NCI-H128 (cell line): ENCODE measurements around the gene IGFBP2.
"Not testable (repeated sequence)": the region's sequence is repeated elsewhere in the genome, so short reads cannot be mapped to it uniquely, and the experiment has no call there.

ENCODE experiments used
- DNase-seq: peaks from one replicate; lab custom pipeline; 2025; ENCODE audit not compliant: unreplicated experiment; lab: John Stamatoyannopoulos, UW

The IGFBP2 gene, protein sequence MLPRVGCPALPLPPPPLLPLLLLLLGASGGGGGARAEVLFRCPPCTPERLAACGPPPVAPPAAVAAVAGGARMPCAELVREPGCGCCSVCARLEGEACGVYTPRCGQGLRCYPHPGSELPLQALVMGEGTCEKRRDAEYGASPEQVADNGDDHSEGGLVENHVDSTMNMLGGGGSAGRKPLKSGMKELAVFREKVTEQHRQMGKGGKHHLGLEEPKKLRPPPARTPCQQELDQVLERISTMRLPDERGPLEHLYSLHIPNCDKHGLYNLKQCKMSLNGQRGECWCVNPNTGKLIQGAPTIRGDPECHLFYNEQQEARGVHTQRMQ

DNA sequence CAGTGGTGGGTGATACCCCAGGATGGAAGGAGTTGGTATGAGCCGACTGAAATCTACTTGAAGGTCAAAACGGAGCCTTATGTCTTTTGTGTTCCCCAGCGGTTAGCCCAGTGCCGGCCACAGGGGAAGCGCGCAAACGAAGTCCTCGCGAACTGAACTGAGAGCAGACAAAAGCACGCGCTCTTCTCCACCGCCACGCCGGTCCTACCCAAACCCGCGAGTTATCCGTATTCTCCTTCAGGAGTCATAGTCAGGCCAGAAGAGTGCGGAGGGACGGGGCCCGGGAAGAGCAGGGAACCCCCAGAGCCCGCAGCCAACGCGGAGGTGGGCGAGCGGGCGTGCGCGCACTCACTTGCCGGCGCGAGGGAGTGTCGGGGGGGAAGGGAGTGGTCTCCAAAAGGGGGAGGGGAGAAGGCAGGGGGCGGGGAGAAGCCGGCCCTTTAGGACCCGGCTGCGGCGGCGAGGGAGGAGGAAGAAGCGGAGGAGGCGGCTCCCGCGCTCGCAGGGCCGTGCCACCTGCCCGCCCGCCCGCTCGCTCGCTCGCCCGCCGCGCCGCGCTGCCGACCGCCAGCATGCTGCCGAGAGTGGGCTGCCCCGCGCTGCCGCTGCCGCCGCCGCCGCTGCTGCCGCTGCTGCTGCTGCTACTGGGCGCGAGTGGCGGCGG is at the start of gene IGFBP2:
IGFBP2 (plus strand) TSS at position 469 of the 664 bp plus-strand sequence; CDS start at position 573, 104 bp downstream.
- DNase-seq = peak; percentile 24

DNA sequence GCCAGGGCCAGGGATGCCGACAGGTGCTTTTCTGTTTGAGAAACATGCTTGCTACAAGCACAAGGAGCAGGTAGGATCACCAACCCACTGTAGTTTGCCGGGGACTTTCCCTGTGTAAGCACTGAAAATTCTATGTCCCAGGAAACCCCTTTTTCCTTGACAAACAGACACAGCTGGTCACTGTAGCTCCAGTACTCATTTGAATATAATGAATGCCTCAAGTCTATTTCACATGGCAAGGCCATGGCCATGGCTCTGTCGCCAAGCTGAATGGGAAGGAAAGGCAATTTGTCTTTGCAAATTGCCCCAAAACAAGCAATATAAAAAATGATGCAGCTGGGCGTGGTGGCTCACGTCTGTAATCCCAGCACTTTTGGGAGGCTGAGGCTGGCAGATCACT is 49.6 kb upstream of the IGFBP2 start:
- no peak for DNase-seq

DNA sequence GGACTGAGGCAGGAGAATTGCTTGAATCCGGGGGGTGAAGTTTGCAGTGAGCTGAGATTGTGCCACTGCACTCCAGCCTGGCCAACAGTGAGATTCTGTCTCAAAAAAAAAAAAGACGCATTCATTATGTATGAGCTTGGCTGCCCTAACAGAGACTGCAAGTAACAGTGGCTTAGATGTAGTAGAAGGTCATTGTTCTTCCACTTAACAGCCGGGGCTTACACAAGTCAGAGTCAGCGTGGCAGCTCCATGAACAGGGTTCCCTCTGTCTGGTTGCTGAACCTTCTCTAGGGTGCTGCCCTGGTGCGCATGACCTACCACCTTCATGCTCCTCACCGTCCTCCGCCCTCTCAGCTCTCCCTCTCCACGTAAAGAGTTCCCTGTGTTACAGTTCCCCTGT is 49.1 kb upstream of the IGFBP2 start:
- DNase-seq = no peak

DNA sequence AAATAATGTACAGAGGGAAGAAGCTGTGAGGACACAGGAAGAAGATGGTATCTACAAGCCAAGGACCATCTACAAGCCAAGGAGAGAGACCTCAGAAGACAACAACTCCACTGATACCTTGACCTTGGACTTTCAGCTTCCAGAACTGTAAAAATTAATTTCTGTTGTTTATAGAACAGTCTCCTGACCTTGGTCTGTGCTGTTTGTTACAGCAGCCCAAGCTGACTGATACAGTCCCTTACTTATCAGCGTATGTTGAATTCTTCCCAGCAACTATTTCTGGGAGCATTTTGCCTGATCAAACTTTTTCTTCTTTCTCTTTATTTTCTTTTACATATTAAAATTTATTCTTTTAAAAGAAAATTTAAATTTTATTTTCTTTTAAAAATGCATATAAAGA is 47.8 kb upstream of the IGFBP2 start:
- DNase-seq = no peak

DNA sequence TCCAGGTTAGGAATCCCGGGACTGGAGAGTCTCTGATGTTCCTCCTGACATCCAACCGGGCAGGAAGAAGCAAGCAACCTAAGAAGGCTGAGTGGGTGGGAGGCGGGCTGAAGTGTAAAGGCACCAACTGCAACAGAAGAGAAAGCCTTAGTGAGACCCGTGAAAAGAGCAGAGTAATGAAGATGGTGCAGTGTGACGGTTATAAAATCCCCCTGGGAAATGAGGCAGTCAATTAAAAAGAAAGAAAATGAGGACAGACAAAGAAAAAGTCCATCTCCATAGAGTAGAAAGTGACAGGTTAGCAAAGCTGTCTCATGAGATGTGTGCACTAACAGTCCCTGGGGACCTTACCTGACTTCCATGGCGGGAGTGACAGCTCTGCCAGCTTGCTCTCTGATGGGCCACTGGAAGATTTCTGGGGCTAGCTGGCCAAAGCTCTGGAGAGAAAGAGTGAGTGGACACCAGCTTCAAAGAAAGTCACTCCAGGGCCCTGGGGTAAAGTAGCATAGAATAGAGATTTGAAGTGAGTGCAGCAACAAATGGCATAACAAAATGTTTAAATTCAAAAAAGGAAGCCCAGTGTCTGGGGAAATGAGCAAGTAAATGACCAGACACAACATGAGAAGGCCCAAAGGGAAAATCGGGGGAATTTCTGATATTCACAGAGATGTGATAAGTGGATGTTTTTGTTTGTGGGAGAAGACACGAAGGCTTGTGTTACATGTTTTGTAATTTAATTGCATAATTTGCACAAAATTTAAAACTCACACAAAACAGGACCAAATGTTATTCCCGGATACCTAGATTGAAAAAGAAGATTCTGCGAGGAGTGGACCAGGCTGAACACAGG is 44.1 kb upstream of the IGFBP2 start:
- no peak for DNase-seq

DNA sequence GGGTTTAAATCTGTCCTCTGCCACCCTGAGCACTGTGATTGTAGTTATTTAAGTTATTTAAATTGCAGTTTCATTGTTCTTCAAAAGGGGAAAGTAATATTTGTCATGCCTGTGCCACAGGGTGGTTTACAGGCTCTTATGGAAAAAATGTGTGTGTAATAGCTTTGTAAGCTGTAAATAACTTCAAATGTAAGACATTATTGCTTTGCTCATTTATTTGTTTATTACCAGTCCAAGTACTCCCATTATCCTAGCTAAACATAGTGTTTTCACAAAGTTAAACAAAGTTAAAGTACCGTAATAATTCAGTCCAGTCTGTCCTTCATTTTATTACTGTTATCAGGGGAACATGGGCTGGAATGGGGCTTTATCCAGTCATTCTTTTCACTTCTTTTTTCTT is 43.4 kb upstream of the IGFBP2 start:
- DNase-seq = no peak

DNA sequence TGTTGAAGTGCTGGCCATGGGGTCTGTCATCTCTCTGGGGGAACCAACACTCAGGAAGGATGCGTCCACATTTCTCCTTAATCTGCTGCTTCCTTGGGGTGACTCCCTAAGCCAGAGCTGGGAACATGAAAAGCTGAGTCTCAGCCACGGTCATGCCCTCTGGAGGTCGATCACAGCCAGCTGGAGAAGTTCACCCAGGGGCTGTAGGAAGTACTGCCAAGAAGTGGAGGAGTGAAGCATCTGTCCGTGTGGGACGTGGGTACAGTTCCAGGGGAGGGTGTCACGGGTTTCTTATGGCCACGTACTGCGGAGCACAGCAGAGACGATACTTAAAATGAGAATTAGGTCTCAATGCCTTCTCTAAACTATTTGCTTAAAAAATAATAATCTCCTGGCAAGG is 42.4 kb upstream of the IGFBP2 start:
- DNase-seq = no peak

DNA sequence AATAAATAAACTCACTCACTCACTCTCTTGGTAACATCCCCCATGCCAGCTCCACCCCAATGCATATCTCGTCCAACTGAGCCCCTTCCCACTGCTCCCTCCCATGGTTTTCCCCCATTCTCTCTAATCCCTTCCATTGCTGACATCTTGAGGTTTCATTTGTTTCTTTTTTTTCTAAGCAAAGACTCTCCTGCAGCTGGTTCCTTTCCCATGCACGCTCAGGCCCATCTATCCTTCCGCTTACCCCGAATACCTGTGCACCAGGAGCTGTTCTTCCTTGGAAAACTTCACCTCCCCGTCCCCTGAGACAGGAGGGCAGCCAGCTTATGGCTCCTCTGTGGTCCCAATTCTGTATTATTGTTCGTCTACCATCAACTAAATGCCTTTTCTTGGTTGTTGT is 41.7 kb upstream of the IGFBP2 start:
- DNase-seq = no peak

DNA sequence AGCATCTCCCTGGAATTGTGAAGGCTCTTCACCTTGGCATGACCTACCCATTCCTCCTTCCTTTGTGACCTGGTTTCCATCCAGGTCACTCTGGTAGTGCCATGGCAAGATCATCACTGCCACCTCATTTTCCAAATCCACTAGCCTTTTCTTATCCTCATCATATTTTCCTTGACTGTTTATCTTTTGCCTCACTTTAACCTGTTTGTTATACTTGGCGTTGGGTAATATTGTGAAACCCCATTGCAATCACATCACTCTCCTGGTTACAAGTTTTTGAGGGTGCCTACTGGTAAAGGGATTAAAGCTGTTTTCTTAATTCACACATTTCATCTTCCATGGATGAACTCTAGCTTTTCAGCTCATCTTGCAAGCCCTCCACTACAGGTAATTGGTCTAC is 39.1 kb upstream of the IGFBP2 start:
- DNase-seq = no peak

DNA sequence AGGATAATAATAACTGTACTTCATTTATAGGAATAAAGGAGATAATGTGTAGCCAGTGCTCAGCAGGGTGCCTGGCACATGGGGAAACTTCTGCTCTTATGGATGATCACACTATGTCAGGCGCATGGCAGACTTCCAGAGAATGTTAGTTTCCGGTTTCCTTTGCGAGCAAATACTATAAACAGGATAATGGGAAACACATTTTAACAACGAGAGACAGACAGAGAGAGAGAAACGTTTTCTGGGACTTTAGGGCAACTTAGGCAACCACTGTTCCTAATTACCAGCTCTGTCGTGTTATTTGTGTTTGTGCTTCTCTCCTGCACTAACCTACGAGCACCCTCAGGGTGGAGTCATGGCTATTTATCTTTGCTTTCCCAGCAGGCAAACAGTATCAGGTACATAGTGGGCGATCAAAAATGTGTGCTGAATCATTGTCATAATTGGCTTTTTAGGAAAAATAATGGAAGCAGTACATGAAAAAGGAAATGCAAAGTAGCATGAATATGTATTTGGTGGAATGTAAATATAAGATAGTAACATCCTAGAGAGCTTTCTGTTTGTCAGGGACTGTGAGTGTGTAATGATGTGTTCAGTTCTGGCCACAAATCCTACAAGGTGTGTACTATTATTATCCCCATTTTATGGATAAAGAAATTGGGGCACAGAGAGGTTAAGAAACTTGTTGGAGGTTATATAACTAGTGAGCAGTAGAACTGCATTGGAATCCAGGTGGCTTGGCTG is 36.8 kb upstream of the IGFBP2 start:
- DNase-seq = no peak

DNA sequence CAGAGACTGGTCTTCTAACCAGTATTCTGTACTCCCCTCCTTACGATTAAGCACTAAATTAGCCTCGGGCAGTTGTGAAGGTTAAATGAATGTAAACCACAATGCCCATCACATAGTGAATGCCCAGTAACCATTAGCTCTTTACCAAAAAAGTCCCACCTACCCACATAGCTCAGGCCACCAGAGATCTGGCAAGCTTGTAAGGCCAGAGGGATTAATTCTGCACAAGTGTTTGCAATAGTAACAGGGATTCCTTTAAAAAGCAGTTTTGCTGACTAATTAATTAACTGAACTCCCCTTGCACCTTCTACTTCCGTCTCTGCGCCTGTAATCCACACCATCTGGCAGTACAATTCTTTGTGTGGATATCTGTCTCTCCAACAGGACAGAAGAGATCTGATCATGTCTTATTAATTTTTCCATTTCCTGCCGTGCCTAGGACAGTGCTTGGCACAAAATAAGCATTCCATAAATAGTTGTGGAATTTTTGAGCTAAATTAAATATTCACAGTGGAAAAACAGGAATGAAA is 36.2 kb upstream of the IGFBP2 start:
- DNase-seq = no peak

DNA sequence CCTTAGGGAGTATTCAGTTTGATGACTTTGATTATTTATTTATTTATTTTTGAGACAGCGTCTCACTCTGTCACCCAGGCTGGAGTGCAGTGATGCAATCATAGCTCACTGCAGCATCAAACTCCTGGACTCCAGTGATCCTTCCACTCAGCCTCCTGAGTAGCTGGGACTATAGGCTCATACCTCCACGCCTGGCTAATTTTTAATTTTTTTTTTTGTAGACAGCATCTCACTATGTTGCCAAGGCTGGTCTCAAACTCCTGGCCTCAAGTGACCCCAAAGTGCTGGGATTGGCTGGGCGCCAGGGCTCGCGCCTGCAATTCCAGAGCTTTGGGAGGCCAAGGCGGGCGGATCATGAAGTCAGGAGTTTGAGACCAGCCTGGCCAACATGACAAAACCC is 35.4 kb upstream of the IGFBP2 start:
- DNase-seq = not testable (repeated sequence)

DNA sequence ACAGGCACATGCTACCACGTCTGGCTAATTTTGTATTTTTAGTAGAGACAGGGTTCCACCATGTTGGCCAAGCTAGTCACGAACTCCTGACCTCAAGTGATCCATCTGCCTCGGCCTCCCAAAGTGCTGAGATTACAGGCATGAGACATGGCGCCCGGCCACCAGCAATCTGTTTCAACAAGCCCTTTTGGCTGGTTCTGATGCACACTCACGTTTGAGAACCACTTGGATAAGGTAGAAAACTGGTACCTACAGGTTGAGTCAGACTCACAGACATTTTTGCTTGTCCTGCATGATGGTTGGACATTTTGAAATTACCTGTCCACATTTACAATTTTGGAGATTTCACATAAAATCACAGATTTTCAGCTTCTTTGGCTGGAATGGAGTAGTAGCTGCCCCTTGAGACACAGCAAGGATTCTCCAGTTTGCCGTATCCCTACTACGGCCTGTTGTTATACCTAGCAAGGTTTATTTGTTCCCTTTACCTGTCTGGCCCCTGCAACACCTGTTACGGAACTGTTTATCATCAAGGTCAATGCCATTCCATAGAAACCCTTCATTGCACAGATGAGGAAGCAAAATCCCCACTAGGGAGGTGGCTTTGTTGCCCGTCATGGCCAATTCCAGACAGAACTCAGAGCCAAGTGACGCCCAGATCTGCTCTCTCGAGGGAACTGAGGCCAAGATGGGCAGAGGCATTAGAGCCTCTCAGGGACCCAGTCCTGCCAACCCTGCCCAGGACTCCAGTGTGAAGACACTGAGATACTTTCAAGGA is 31.4 kb upstream of the IGFBP2 start:
- DNase-seq = no peak

DNA sequence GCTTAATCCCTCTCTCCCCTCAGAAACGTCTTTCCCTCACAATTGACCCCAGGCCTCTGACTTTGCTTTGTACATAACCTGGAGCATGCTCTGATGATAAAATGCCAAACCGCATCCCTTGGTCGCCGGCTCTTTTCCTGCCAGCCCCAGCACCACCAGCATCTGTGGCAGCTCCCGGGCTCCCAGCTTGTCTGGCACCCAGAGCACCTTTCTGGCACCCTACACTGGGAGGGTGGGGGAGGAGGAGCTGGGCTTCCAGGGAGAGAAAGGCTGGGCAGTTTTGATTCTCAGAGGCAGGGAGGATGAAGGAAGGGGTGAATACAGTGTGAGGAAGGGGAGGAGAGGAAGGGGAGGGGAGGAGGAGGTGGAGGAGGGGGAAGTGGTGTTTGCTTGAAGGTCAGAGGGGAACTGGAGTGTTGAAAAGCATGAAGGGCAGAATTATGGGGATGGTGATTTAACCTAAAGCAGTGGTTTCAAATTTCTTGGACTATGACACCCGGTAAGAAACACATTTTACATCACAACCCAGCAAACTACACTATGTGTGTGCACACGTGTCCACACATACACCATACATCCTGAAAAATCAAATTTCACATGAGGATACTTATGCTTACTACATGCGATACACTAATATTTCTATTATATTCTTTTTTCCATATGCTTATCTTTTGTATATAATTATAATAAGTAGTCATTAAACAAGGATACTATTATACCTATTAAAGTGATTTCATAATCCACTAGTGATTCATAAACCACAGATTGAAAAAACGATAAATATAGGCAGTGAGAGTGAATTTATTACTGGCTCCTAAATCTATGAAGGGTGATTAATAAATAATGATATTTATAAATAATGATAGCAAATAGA is 30.0 kb upstream of the IGFBP2 start:
- no peak for DNase-seq

DNA sequence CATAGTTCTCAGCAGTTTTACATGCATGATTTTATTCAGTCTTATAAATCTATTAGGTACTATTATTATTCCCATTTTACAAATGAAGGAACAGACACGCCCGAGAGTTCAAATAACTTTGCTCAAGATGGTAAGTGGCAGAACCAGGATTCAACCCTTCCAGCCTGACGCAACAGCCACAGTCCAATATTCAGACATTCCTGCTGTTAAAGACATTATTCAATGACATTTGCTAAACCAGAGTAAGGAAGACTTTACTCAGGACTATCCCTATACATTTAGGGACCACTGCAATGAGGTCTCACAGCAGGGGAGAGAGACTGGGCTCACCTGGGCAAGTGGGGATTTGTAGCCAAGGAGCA is 29.4 kb upstream of the IGFBP2 start:
- no peak for DNase-seq

DNA sequence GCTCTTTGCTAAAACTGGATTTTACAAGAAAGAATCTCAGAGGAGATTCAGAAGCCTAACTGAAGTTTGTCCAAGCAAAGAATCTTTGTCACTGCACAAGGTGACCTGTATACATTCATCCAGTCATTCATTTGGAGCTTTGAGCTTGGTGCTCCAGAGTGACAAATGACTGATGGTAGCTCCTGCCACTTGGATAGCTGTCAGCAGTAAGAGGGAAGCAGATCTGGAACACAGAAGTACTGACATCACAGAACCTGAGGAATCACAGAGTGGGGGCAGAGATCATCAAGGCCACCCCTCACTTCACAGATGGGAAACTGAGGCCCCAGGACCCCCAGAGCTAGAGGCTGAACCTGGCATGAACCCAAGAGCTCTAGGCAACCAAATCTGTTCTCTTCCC is 28.8 kb upstream of the IGFBP2 start:
- no peak for DNase-seq

DNA sequence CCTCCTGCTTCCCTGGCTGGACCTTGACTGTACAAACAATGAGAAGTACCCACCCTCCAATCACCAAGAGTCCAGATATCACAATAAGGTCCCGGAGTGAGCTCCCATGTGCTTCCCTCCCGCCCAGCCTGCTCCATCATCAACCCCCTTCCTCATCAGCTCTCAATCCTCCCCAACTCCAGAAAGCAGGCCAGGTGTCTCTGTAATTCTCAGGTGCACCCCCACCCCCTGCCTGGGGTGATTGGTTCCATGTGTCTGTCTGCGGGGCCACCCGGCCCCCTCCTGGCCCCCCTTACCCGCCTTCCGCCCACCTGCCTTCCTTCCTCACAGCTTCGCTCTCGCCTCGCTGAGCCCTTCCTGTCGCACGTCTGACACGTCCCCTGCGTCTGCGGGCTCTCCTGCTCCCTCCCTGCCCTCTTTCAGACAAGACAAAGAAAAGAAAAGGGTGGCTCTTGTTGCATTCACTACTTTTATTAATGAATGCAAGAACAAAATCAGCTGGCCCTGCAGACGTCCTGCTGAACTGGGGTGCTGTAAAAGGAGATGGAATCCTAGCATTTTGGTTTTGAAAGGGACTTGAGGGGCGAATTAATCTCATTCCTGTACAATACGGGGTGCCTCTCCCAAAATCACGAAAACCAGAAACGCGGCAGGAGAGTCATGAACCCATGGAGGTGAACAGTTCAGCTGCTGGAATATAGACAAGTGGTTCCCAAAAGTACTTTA is 26.5 kb upstream of the IGFBP2 start:
- DNase-seq = peak; percentile 75

DNA sequence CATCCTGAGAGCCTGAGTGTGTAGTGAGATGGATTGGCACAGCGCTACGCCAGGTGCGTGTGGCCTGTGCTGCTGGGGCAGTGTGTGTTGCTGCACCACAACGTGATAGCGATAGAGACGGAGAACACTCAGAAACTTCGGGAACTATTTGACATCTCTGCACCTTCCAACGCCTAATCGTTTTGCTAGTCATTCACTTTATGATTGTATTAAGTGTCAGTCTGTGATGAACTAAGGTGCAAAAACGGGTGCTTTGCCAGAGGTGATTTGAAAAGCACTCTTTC is 26.0 kb upstream of the IGFBP2 start:
- DNase-seq = no peak

DNA sequence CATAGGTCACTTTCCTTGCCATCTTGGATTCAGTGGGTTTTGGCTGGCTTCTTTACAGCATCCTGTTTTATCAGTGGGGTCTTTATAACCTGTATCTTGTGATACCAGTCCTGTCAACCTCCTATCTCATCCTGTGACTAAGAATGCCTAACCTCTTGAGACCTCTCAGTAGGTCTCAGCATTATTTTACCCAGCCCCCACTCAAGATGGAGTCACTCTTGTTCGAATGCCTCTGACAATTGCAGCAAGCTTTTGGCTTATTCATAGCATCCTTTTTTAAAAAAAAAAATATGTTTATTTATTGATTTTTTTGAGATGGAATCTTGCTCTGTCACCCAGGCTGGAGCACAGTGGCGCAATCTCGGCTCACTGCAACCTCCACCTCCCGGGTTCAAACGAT is 24.7 kb upstream of the IGFBP2 start:
- no peak for DNase-seq
